ENCODE data around the gene SPATA25.

SPATA25 gene

DNA sequence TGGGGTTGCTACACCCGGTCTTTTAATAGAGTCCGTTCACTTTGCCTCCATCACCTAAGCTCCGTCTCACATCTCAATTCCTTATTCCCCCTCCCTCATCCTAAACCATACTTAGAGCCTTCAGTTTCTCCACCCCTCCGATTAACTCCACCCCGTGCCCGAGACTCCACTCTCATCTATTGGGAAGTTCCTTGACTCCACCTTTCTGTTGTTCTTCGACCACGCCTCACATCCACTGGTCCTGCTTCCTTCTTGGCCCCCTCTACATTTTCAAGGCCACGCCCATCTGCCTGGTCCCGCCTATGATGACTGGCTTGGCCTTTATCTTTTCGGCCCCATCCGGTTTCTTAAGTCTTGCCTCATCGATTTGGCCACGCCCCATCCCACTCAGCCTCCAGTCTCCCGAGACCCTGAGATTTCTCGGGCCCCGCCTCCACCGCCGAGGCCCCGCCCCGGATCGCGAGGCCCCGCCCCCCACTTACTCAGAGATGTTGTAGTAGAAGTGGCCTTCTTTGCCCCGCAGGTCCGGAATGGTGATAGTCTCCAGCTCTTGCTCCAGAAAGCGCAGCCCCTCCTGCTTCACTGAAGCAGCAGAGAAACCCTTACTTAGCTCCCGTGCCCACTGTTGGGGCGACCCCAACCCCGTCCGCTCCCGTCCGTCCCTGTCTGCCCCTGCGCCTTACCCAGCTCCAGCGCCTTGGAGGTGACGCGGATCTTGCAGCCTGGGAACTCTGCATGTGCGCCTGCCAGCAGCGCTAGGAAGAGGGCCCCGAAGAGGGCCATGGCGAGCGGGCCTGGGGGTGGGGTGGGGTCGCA is 23.5 kb upstream of the SPATA25 start:
- peak; percentile 98 for DNase-seq (ENCODE audit: low spot score)
- no peak for TF ChIP-seq CTCF (IDR thresholded peaks at IDR 0.05; ENCODE audit: extremely low read depth, missing control alignments)

GRCh38 chr20:45909817-45910669 is 22.6 kb upstream of the SPATA25 start:
- TF ChIP-seq CTCF (IDR thresholded peaks at IDR 0.05; ENCODE audit: extremely low read depth, missing control alignments), result no peak
- DNase-seq (ENCODE audit: low spot score), result no peak

- no peak for TF ChIP-seq CTCF (IDR thresholded peaks at IDR 0.05; ENCODE audit: extremely low read depth, missing control alignments)
- no peak for DNase-seq (ENCODE audit: low spot score)
Observed at GRCh38 chr20:45909336-45909808, 21.9 kb upstream of the SPATA25 start.

- no peak for TF ChIP-seq CTCF (IDR thresholded peaks at IDR 0.05; ENCODE audit: extremely low read depth, missing control alignments)
Observed at GRCh38 chr20:45908084-45908483, 20.7 kb upstream of the SPATA25 start.

GRCh38 chr20:45907219-45907948 is 20.0 kb upstream of the SPATA25 start:
- DNase-seq (ENCODE audit: low spot score), result no peak
- TF ChIP-seq CTCF (IDR thresholded peaks at IDR 0.05; ENCODE audit: extremely low read depth, missing control alignments), result no peak

More at GRCh38 chr20:45908084-45908483, 20.7 kb upstream of the SPATA25 start:
- no peak for DNase-seq (ENCODE audit: low spot score)

- no peak for TF ChIP-seq CTCF (IDR thresholded peaks at IDR 0.05; ENCODE audit: extremely low read depth, missing control alignments)
- no peak for DNase-seq (ENCODE audit: low spot score)
Observed at GRCh38 chr20:45905505-45906079, 18.2 kb upstream of the SPATA25 start.

Measured in GM20000 (cell line).